Right ventricle myocardium inferior (tissue), 1 donor: ENCODE measurements around the gene HPGDS. TPM values are rescaled to one million over a fixed set of nuclear protein-coding genes. Genes with fewer than 3 reads are reported as not detected.
A peak's percentile ranks its signal among the peaks of the same experiment; 100 is the strongest.
"Not testable (repeated sequence)": the region's sequence is repeated elsewhere in the genome, so short reads cannot be mapped to it uniquely, and the experiment has no call there.

ENCODE experiments used
- ATAC-seq: fragments of 200-7000 bp; cut with Tn5 transposase; one replicate; pipeline ENCODE4 v1.9.1; 2020; ENCODE audit warnings: mild to moderate bottlenecking, moderate library complexity
- DNase-seq: peaks from one replicate; pipeline ENCODE4 v3.0.0; 2021; ENCODE audit errors: missing footprints
- intact Hi-C: fragments of 100-400 bp; cut with DNase I; formaldehyde crosslinking; loops from one replicate; pipeline ENCODE4 v1.11.0; 2022
- long read RNA-seq: library from polyadenylated mRNA; unstranded; transcript quantifications from one replicate; pipeline ENCODE4 v2.0.0, GENCODE V29; 2021
- total RNA-seq: library from RNA; stranded (reverse); fragmentation: NEBNext Ultra II Directional; extraction: Animal tissue kit (Norgen Biotek cat#: 25700); gene quantifications from one replicate; pipeline ENCODE4 v1.2.1, GENCODE V29; 2021
- donor health status: DM: no; HTN: yes; CAD: no; lungs with severe emphysema.

Gene HPGDS
- 3.1 TPM for total RNA-seq
- long read RNA-seq, partial matches to known transcripts = 0 of 2 reads
- long read RNA-seq, other reads (novel, unspliced or antisense) = 1 of 2 reads

- intact Hi-C loops = no loop called here
- DNase-seq (no peak), ATAC-seq (no peak)
Measured at GRCh38 chr4:94342694-94343093, at the start of gene HPGDS. Gene HPGDS (minus strand): TSS chr4:94342836. CDS start chr4:94334629, 8,207 bp downstream.

- intact Hi-C loops = loop anchor here (5.0 to 10.0 kb wide), 2 partner anchors 56 to 599 kb away; no protein-coding TSS in a partner anchor
- no peak for DNase-seq
- no peak for ATAC-seq
Measured at GRCh38 chr4:94390804-94391410, 48.3 kb upstream of the HPGDS start.

- intact Hi-C loops = loop anchor here (5.0 to 10.0 kb wide), 2 partner anchors 55 to 597 kb away; no protein-coding TSS in a partner anchor
- ATAC-seq = no peak
- no peak for DNase-seq
Measured at GRCh38 chr4:94389595-94390267, 47.1 kb upstream of the HPGDS start.

GRCh38 chr4:94387965-94388364 lies 45.3 kb upstream of the HPGDS start:
- DNase-seq, ATAC-seq, intact Hi-C loops: not testable (repeated sequence)

- ATAC-seq, DNase-seq, intact Hi-C loops: not testable (repeated sequence)
Measured at GRCh38 chr4:94385452-94385851, 42.8 kb upstream of the HPGDS start.

- DNase-seq, intact Hi-C loops, ATAC-seq: not testable (repeated sequence)
Measured at GRCh38 chr4:94382891-94383290, 40.3 kb upstream of the HPGDS start.

GRCh38 chr4:94378047-94378446 lies 35.4 kb upstream of the HPGDS start:
- intact Hi-C loops = no loop called here
- DNase-seq = no peak
- ATAC-seq = no peak

- ATAC-seq = no peak
- DNase-seq = no peak
- intact Hi-C loops = no loop called here
Measured at GRCh38 chr4:94377294-94377693, 34.7 kb upstream of the HPGDS start.

GRCh38 chr4:94375364-94375763 lies 32.7 kb upstream of the HPGDS start:
- ATAC-seq = peak; percentile 37
- intact Hi-C loops = no loop called here
- DNase-seq = no peak

- ATAC-seq (no peak), DNase-seq (no peak)
- intact Hi-C loops = no loop called here
Measured at GRCh38 chr4:94373752-94374151, 31.1 kb upstream of the HPGDS start.

GRCh38 chr4:94372991-94373390 lies 30.4 kb upstream of the HPGDS start:
- ATAC-seq = no peak
- intact Hi-C loops = no loop called here
- DNase-seq = no peak

GRCh38 chr4:94372228-94372978 lies 29.8 kb upstream of the HPGDS start:
- intact Hi-C loops = no loop called here
- ATAC-seq (no peak), DNase-seq (no peak)

- DNase-seq = no peak
- no peak for ATAC-seq
- intact Hi-C loops = no loop called here
Measured at GRCh38 chr4:94371290-94371689, 28.7 kb upstream of the HPGDS start.

GRCh38 chr4:94370533-94371254 lies 28.1 kb upstream of the HPGDS start:
- ATAC-seq (no peak), DNase-seq (no peak)
- intact Hi-C loops = no loop called here

GRCh38 chr4:94369046-94369445 lies 26.4 kb upstream of the HPGDS start:
- ATAC-seq = no peak
- no peak for DNase-seq
- intact Hi-C loops = no loop called here

GRCh38 chr4:94368459-94368858 lies 25.8 kb upstream of the HPGDS start:
- intact Hi-C loops = no loop called here
- no peak for DNase-seq
- no peak for ATAC-seq

GRCh38 chr4:94365304-94365703 lies 22.7 kb upstream of the HPGDS start:
- DNase-seq (no peak), ATAC-seq (no peak)

GRCh38 chr4:94364527-94364926 lies 21.9 kb upstream of the HPGDS start:
- ATAC-seq (no peak), DNase-seq (no peak)
- intact Hi-C loops = no loop called here

More at GRCh38 chr4:94365304-94365703, 22.7 kb upstream of the HPGDS start:
- intact Hi-C loops = no loop called here

GRCh38 chr4:94363136-94363655 lies 20.6 kb upstream of the HPGDS start:
- DNase-seq (no peak), ATAC-seq (no peak)
- intact Hi-C loops = no loop called here
